Frontal cortex (tissue), 4 donors: ENCODE data around the gene PLCL2. TPM values are rescaled to one million over a fixed set of nuclear protein-coding genes. Genes with fewer than 3 reads are reported as not detected.

ENCODE experiments used
- DNase-seq, 2 donors: peaks; one replicate each; pipeline ENCODE4 v3.0.0; 2012; ENCODE audit warnings: low spot score in 2 of 2
- FAIRE-seq: peaks from 2 replicates; lab custom pipeline; 2012; peaks lifted over from hg19 to GRCh38; lab: Jason Lieb, UNC
- total RNA-seq: library from RNA; depleted of rRNA; stranded (reverse); fragments of >200 nt; gene quantifications from one replicate; pipeline ENCODE4 v1.2.3, GENCODE V29; 2014
- donor health status: control.
- donor health status: control.
- donor health status: control.

PLCL2 gene
- total RNA-seq, 1 donor from 2014 or later, result 122 TPM

DNA sequence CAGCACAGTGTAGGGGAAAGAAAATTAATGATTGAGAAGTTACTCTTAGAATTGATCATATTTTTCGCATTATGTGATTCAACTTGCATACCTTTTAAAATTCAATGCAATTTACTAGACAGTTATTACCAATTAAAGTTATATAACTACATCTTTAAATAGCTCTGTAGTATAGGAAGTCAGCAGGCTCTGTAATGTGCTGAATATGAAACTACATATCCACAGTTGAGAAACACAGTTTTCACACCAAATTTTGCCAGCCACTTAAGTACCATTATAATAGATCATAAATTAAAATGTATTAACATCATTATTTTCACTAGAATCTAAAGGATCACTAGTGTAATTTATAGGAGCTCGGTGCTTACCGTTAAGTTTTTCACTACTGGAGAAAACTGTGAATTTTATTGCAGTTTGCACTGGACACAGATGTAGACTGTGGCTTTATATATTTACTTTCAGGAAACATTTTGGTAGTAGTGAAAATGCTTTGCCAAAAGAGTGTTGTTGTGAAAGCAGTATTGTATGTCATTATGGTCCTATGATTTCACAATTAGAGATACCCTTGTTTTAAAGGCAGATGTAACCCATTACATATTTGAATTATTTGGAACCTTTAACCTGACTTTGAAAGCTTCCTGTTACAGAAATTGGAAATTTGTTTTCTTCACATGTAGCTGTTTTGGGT is 113.6 kb downstream of the PLCL2 start:
- DNase-seq (no peak), FAIRE-seq (no peak)

GRCh38 chr3:16999161-16999560 is 114.4 kb downstream of the PLCL2 start:
- no peak for FAIRE-seq

DNA sequence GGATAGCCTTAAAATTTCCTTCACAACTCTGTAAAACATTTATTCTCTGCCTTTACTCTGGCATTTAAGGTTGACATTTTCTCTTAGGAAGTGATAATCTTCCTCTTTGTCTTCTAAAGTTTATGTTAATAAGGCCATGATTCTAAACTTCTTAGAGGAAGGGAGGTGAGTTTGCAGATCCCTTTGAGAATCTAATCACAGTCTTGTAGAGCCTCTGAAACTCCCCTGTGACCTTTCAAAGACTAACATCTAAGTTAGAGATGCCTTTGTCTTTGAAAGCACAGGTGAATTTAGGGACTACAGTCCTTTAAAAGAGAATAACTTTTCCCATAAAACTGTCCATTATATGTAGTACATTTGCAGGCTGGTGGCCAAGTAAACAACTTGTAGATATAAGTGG is 115.1 kb downstream of the PLCL2 start:
- DNase-seq (no peak), FAIRE-seq (no peak)

More at GRCh38 chr3:16999161-16999560, 114.4 kb downstream of the PLCL2 start:
- no peak for DNase-seq

DNA sequence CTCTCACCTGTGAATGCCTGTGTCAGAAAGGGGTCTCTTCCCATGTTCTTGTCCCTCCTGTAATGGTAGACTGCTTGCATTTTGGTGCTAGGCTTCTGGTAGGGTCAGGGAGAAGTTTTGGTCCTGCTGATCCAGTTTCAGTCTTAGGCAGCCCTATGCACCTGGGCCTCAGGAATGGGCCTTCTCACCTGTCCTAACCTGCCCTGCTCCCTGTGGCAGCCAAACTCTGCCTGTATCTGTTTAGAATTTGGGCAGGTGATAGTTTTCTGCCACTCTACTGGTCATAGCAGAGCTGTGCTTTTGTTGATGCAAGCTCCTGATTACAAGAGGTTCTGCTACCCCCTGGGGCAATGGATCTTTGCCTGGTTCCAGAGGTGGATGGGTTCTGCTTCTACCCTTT is 118.7 kb downstream of the PLCL2 start:
- DNase-seq (no peak), FAIRE-seq (no peak)

DNA sequence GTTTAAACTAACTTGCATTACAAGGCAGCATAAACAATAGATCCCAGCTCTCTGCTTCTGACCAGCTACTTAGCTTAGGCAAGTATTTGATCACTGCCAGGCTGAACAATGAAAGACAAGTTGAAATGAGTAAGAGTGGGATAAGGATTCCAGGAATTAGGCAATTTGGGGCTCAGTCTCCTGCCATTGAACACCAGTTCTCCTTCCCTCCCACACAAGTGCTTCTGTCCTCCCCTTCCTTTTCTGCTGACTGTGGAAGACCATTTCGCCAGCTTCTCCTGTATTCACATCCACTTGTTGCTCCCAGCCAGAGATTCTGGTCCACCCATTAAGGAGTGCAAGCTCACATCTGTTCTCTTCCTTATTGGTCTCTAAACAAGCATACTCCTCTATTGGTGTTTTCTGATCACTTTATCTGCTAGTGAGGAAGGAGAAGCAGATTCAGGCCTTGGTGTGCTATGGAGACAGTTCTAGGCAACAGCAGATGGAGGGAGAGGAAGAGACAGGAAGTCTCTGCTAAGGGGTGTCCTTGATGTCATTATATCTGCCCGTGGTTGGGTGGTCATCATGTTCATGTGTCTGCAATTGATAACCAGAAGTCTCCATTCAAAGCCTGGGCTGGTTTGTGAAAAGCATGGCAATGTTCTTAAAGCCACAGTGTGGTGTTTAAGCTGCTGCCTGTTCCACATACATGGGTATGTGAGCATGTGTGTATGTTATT is 121.5 kb downstream of the PLCL2 start:
- no peak for DNase-seq
- FAIRE-seq, result no peak

- FAIRE-seq (no peak), DNase-seq (no peak)
These were observed 122.5 kb downstream of the PLCL2 start for GRCh38 chr3:17007284-17007683.

GRCh38 chr3:17009826-17010225 is 125.1 kb downstream of the PLCL2 start:
- FAIRE-seq (no peak), DNase-seq (no peak)

GRCh38 chr3:17011728-17012338 is 127.1 kb downstream of the PLCL2 start:
- FAIRE-seq (no peak), DNase-seq (no peak)

GRCh38 chr3:17013050-17013449 is 128.3 kb downstream of the PLCL2 start:
- DNase-seq, result no peak
- no peak for FAIRE-seq

- no peak for FAIRE-seq
- DNase-seq, result no peak
These were observed 128.8 kb downstream of the PLCL2 start for GRCh38 chr3:17013571-17013970.

DNA sequence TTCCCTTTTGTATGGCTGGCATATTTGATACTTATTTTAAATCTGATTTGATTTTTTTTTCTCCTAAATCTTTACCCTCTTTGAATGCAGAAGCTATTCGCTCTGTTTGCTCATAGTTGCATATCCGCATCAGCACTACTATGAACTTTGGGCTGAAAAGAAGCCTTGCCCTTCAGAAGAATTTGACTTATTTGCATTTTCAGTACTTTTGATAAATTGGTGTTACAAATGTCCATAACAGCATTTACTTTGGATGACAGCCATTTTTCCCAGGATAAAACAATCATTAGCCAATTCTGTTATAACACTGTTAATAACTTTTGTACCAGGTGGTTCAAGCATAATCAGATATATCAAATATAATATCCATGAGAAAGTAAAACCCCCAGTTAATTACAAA is 129.5 kb downstream of the PLCL2 start:
- FAIRE-seq (no peak), DNase-seq (no peak)

DNA sequence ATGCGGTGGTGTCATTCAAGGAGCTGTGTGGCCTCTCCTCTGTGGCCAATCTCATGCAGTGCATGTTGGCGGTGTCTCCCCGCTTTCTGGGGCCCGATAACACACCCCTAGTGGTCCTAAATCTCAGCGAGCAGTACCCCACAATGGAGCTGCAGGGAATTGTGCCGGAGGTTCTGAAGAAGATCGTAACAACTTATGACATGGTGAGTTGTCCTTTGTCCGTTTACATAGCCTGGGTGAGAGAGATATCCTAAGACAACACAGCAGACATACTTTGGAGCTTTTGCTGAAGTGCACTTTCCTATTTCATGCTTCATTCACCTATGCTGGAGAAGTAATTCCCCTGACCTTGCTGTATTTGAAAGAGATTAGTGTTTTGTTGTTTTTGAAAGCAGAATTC is 130.0 kb downstream of the PLCL2 start:
- no peak for DNase-seq

GRCh38 chr3:17021614-17022013 is 136.9 kb downstream of the PLCL2 start:
- no peak for DNase-seq
- FAIRE-seq, result no peak

More for the DNA sequence above, 130.0 kb downstream of the PLCL2 start:
- no peak for FAIRE-seq

GRCh38 chr3:17023006-17023664 is 138.4 kb downstream of the PLCL2 start:
- FAIRE-seq, result no peak
- no peak for DNase-seq

- DNase-seq (no peak), FAIRE-seq (no peak)
These were observed 140.9 kb downstream of the PLCL2 start for GRCh38 chr3:17025594-17026139.

DNA sequence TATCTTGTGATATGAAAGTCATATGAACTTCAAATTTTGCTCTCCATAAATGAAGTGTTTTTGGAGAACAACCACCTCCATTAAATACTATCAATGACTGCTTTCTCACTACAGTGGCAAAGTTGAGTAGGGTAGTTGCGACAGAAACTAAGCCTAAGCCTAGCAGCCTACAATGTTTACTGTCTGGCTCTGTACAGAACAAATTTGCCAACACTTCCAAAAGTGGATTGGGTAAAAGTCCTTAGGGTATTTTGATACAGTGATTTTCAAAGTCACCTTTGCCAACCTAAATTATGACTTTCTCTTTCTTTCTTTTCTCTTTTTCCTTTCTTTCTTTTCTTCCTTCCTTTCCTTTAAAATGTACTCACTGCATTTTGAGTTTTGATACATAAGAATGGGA is 142.6 kb downstream of the PLCL2 start:
- no peak for FAIRE-seq

GRCh38 chr3:17028363-17028762 is 143.6 kb downstream of the PLCL2 start:
- no peak for FAIRE-seq
- no peak for DNase-seq

More for the DNA sequence above, 142.6 kb downstream of the PLCL2 start:
- no peak for DNase-seq

- no peak for FAIRE-seq
These were observed 145.7 kb downstream of the PLCL2 start for GRCh38 chr3:17030438-17030837.

GRCh38 chr3:17030956-17031652 is 146.3 kb downstream of the PLCL2 start:
- FAIRE-seq (no peak), DNase-seq (no peak)

More at GRCh38 chr3:17030438-17030837, 145.7 kb downstream of the PLCL2 start:
- no peak for DNase-seq
